HG02610 (cell line): Measurements from ENCODE around the gene COL9A3.
A peak's percentile ranks its signal among the peaks of the same experiment; 100 is the strongest.
"Not testable (repeated sequence)": the region's sequence is repeated elsewhere in the genome, so short reads cannot be mapped to it uniquely, and the experiment has no call there.

ENCODE experiments used
- ATAC-seq: cut with Tn5 transposase; IDR thresholded peaks from one replicate; pipeline ENCODE4 v1.9.1; 2021; ENCODE audit warnings: mild to moderate bottlenecking, moderate library complexity; ENCODE audit not compliant: unreplicated experiment

The COL9A3 gene

GRCh38 chr20:62852841-62853240, 36.0 kb downstream of the COL9A3 start:
- no peak for ATAC-seq

- not testable (repeated sequence) for ATAC-seq
Observed at GRCh38 chr20:62853304-62853703, 36.5 kb downstream of the COL9A3 start.

GRCh38 chr20:62854121-62854520, 37.3 kb downstream of the COL9A3 start:
- no peak for ATAC-seq

- no peak for ATAC-seq
Observed at GRCh38 chr20:62855120-62855519, 38.3 kb downstream of the COL9A3 start.

GRCh38 chr20:62856931-62857619, 40.2 kb downstream of the COL9A3 start:
- no peak for ATAC-seq

- no peak for ATAC-seq
Observed at GRCh38 chr20:62858058-62858830, 41.4 kb downstream of the COL9A3 start.

GRCh38 chr20:62859721-62860120, 42.9 kb downstream of the COL9A3 start:
- no peak for ATAC-seq

- ATAC-seq, result no peak
Observed at GRCh38 chr20:62860391-62860923, 43.6 kb downstream of the COL9A3 start.

- peak; percentile 23 for ATAC-seq
Observed at GRCh38 chr20:62860924-62861691, 44.3 kb downstream of the COL9A3 start.

- ATAC-seq, result peak; percentile 53
Observed at GRCh38 chr20:62861726-62862336, 45.0 kb downstream of the COL9A3 start, which contains the start of gene TCFL5. TCFL5 (minus strand) TSS chr20:62861822; CDS start chr20:62861670, 152 bp downstream.

GRCh38 chr20:62864207-62864606, 47.4 kb downstream of the COL9A3 start:
- no peak for ATAC-seq

GRCh38 chr20:62872184-62872847, 55.5 kb downstream of the COL9A3 start:
- ATAC-seq, result no peak

GRCh38 chr20:62872862-62873261, 56.0 kb downstream of the COL9A3 start:
- no peak for ATAC-seq

- no peak for ATAC-seq
Observed at GRCh38 chr20:62873280-62873679, 56.4 kb downstream of the COL9A3 start.

GRCh38 chr20:62873681-62874031, 56.8 kb downstream of the COL9A3 start:
- ATAC-seq, result not testable (repeated sequence)

GRCh38 chr20:62874964-62875344, 58.1 kb downstream of the COL9A3 start:
- no peak for ATAC-seq

GRCh38 chr20:62875419-62876361, 58.8 kb downstream of the COL9A3 start:
- no peak for ATAC-seq

GRCh38 chr20:62876501-62876901, 59.7 kb downstream of the COL9A3 start:
- no peak for ATAC-seq
